ENCODE data around the gene CARNS1. TPM values are rescaled to one million over a fixed set of nuclear protein-coding genes. Genes with fewer than 3 reads are reported as not detected.

The CARNS1 gene
- polyA plus RNA-seq, 1 donor from 2014 or later, result not detected

GRCh38 chr11:67468456-67468758, 52.9 kb downstream of the CARNS1 start:
- Histone ChIP-seq H4K20me1 (ENCODE audit: insufficient read depth) (no peaks in the 10 kb centered on the region), H3K27ac (ENCODE audit: low read length) (peak overlapping the region; percentile 53), H3K79me2 (replicated peaks; ENCODE audit: insufficient read depth, low read length) (no peaks in the 10 kb centered on the region), H3F3A (ENCODE audit: insufficient read depth, low read length, poor library complexity, severe bottlenecking) (no peaks in the 10 kb centered on the region), H3K9me3 (ENCODE audit: low read length) (no peaks in the 10 kb centered on the region), H3K9me2 (ENCODE audit: insufficient read depth, low read length) (no peaks in the 10 kb centered on the region), H3K36me3 (ENCODE audit: insufficient read depth, low read length) (no peaks in the 10 kb centered on the region), H3K4me3 (ENCODE audit: low read length) (peak overlapping the region; percentile 95), H3K4me2 (ENCODE audit: low read length) (peak overlapping the region; percentile 94), H2AFZ (ENCODE audit: low read depth, low read length) (peak overlapping the region; percentile 80), H3K9ac (ENCODE audit: low read length) (peak overlapping the region; percentile 86), H3K27me3 (ENCODE audit: insufficient read depth, low read depth, low read length) (no peaks in the 10 kb centered on the region)
- no peak for TF ChIP-seq SMC3 (conservative IDR thresholded peaks at IDR 0.05; ENCODE audit: poor library complexity)
- TF ChIP-seq REST (IDR thresholded peaks at IDR 0.05; ENCODE audit: borderline replicate concordance), result no peak
- TF ChIP-seq POLR2AphosphoS5 (IDR thresholded peaks at IDR 0.05), result no peak
- TF ChIP-seq EZH2 (IDR thresholded peaks at IDR 0.05; ENCODE audit: borderline replicate concordance, insufficient read depth, low read length, poor library complexity, severe bottlenecking), result no peak
- TF ChIP-seq MXI1 (conservative IDR thresholded peaks at IDR 0.05; ENCODE audit: poor library complexity, severe bottlenecking), result no peak
- no peak for TF ChIP-seq CTCF (IDR thresholded peaks at IDR 0.05; ENCODE audit: poor library complexity, severe bottlenecking)
- TF ChIP-seq TAF1 (IDR thresholded peaks at IDR 0.05; ENCODE audit: low read depth), result no peak
- TF ChIP-seq RAD21 (conservative IDR thresholded peaks at IDR 0.05), result no peak
- TF ChIP-seq EP300 (conservative IDR thresholded peaks at IDR 0.05; ENCODE audit: poor library complexity, severe bottlenecking), result no peak

- H3K27ac ChIP-seq (ENCODE audit: low read length), result peak within 1 kb of the TSS; percentile 68
- H3F3A ChIP-seq (ENCODE audit: insufficient read depth, low read length, poor library complexity, severe bottlenecking), result no peaks in the 10 kb centered on the region
- H4K20me1 ChIP-seq (ENCODE audit: insufficient read depth), result no peaks in the 10 kb centered on the region
- H2AFZ ChIP-seq (ENCODE audit: low read depth, low read length), result peak within 1 kb of the TSS; percentile 80
- H3K4me3 ChIP-seq (ENCODE audit: low read length), result peak within 1 kb of the TSS; percentile 95
- H3K27me3 ChIP-seq (ENCODE audit: insufficient read depth, low read depth, low read length), result no peaks in the 10 kb centered on the region
- TF ChIP-seq CTCF (IDR thresholded peaks at IDR 0.05; ENCODE audit: poor library complexity, severe bottlenecking), result peak; percentile 72
- no peak for TF ChIP-seq REST (IDR thresholded peaks at IDR 0.05; ENCODE audit: borderline replicate concordance)
- no peak for TF ChIP-seq EZH2 (IDR thresholded peaks at IDR 0.05; ENCODE audit: borderline replicate concordance, insufficient read depth, low read length, poor library complexity, severe bottlenecking)
- peak; percentile 79 for TF ChIP-seq MXI1 (conservative IDR thresholded peaks at IDR 0.05; ENCODE audit: poor library complexity, severe bottlenecking)
- TF ChIP-seq EP300 (conservative IDR thresholded peaks at IDR 0.05; ENCODE audit: poor library complexity, severe bottlenecking), result peak; percentile 25
- peak; percentile 77 for TF ChIP-seq SMC3 (conservative IDR thresholded peaks at IDR 0.05; ENCODE audit: poor library complexity)
- peak; percentile 82 for TF ChIP-seq POLR2AphosphoS5 (IDR thresholded peaks at IDR 0.05)
- TF ChIP-seq RAD21 (conservative IDR thresholded peaks at IDR 0.05), result peak; percentile 66
- TF ChIP-seq TAF1 (IDR thresholded peaks at IDR 0.05; ENCODE audit: low read depth), result no peak
- H3K36me3 ChIP-seq (ENCODE audit: insufficient read depth, low read length), result no peaks in the 10 kb centered on the region
- H3K9me2 ChIP-seq (ENCODE audit: insufficient read depth, low read length), result no peaks in the 10 kb centered on the region
- no peaks in the 10 kb centered on the region for H3K9me3 ChIP-seq (ENCODE audit: low read length)
- peak within 1 kb of the TSS; percentile 86 for H3K9ac ChIP-seq (ENCODE audit: low read length)
- H3K4me2 ChIP-seq (ENCODE audit: low read length), result peak within 1 kb of the TSS; percentile 94
- H3K79me2 ChIP-seq (replicated peaks; ENCODE audit: insufficient read depth, low read length), result no peaks in the 10 kb centered on the region
Observed at GRCh38 chr11:67468759-67469507, 53.5 kb downstream of the CARNS1 start, which contains the start of gene TMEM134. Gene TMEM134, minus strand, starts transcription at chr11:67469251. Its CDS starts 59 bp downstream, at chr11:67469192.

Measured in neural cell (in vitro differentiated cells).